RWPE2 (cell line): ENCODE data around the gene EIF5A.

ENCODE experiments used
- ATAC-seq: fragments of 200-7000 bp; cut with Tn5 transposase; 3 replicates; pipeline ENCODE4 v1.9.1; 2021; ENCODE audit warnings: low read depth
- DNase-seq: peaks from one replicate; pipeline ENCODE4 v3.0.0-alpha.2; 2020; ENCODE audit warnings: low spot score
- H3K27ac ChIP-seq: fragments of 450-650 bp; 2 replicates; pipeline ENCODE4 v1.5.1; 2017; ENCODE audit warnings: mild to moderate bottlenecking; ENCODE audit not compliant: poor library complexity, severe bottlenecking
- H3K27me3 ChIP-seq: fragments of 250-450 bp; sonication (Bioruptor Pico); 2 replicates; pipeline ENCODE4 v1.5.1; 2021; ENCODE audit warnings: mild to moderate bottlenecking, moderate library complexity; ENCODE audit not compliant: insufficient read depth, poor library complexity, severe bottlenecking
- H3K36me3 ChIP-seq: fragments of 250-450 bp; sonication (Bioruptor Pico); 2 replicates; pipeline ENCODE4 v1.5.1; 2020; ENCODE audit warnings: low read depth, mild to moderate bottlenecking, moderate library complexity
- H3K4me1 ChIP-seq: fragments of 250-450 bp; sonication (Bioruptor Pico); 2 replicates; pipeline ENCODE4 v1.5.1; 2021; ENCODE audit warnings: mild to moderate bottlenecking, moderate library complexity; ENCODE audit not compliant: insufficient read depth, poor library complexity, severe bottlenecking
- H3K4me3 ChIP-seq: fragments of 250-450 bp; sonication (Bioruptor Pico); 2 replicates; pipeline ENCODE4 v1.5.1; 2021; ENCODE audit warnings: mild to moderate bottlenecking, moderate library complexity; ENCODE audit not compliant: severe bottlenecking
- H3K9me3 ChIP-seq: fragments of 250-450 bp; sonication (Bioruptor Pico); 2 replicates; pipeline ENCODE4 v1.5.1; 2021; ENCODE audit warnings: mild to moderate bottlenecking, moderate library complexity; ENCODE audit not compliant: severe bottlenecking
- CTCF ChIP-seq: fragments of 450-650 bp; IDR thresholded peaks from one replicate; pipeline ENCODE4 v1.5.1; 2017; ENCODE audit warnings: mild to moderate bottlenecking, moderate library complexity; ENCODE audit not compliant: poor library complexity, severe bottlenecking

The EIF5A gene

GRCh38 chr17:7306911-7307685 is at the start of gene EIF5A:
TSS of gene EIF5A (plus strand) at chr17:7307628. CDS start at chr17:7309636, 2,008 bp downstream.
- no peaks in the 10 kb centered on the region for H3K27me3 ChIP-seq
- H3K9me3 ChIP-seq, result no peaks in the 10 kb centered on the region
- no peak for TF ChIP-seq CTCF
- ATAC-seq (peak; percentile 82), DNase-seq (peak; percentile 100)
- peaks cover 37% of the 10 kb centered on the region for H3K36me3 ChIP-seq
- peaks cover 8% of the 10 kb centered on the region for H3K4me1 ChIP-seq
- H3K27ac ChIP-seq, result peak within 1 kb of the TSS; percentile 94
- peak within 1 kb of the TSS; percentile 93 for H3K4me3 ChIP-seq

- no peak overlapping the region for H3K4me3 ChIP-seq
- ATAC-seq, result peak; percentile 21; the same call in 2 of the 3 replicates
- no peak for DNase-seq
- no peaks in the 10 kb centered on the region for H3K9me3 ChIP-seq
- no peaks in the 10 kb centered on the region for H3K27me3 ChIP-seq
- H3K36me3 ChIP-seq, result peaks cover 67% of the 10 kb centered on the region
- peak overlapping the region; percentile 86 for H3K27ac ChIP-seq
- peaks cover 16% of the 10 kb centered on the region for H3K4me1 ChIP-seq
- TF ChIP-seq CTCF, result no peak
These were observed 48.5 kb upstream of the EIF5A start for GRCh38 chr17:7258731-7259554.

GRCh38 chr17:7259555-7259889 is 47.9 kb upstream of the EIF5A start:
- peaks cover 22% of the 10 kb centered on the region for H3K4me1 ChIP-seq
- H3K9me3 ChIP-seq, result no peaks in the 10 kb centered on the region
- H3K36me3 ChIP-seq, result peaks cover 61% of the 10 kb centered on the region
- no peak overlapping the region for H3K4me3 ChIP-seq
- ATAC-seq, result no peak
- no peaks in the 10 kb centered on the region for H3K27me3 ChIP-seq
- no peak for TF ChIP-seq CTCF
- peak overlapping the region; percentile 86 for H3K27ac ChIP-seq
- DNase-seq, result no peak

- DNase-seq (no peak), ATAC-seq (no peak)
- Histone ChIP-seq H3K4me3 (peak overlapping the region; percentile 71), H3K27me3 (no peaks in the 10 kb centered on the region), H3K36me3 (peaks cover 57% of the 10 kb centered on the region), H3K4me1 (peaks cover 23% of the 10 kb centered on the region), H3K9me3 (no peaks in the 10 kb centered on the region), H3K27ac (peak overlapping the region; percentile 86)
- TF ChIP-seq CTCF, result no peak
These were observed 47.3 kb upstream of the EIF5A start for GRCh38 chr17:7260151-7260550.
